Choroid plexus epithelial cell (primary cell): ENCODE measurements around the gene BCAT1.
"Not testable (repeated sequence)": the region's sequence is repeated elsewhere in the genome, so short reads cannot be mapped to it uniquely, and the experiment has no call there.

Source experiments
- DNase-seq: peaks from one replicate; pipeline ENCODE4 v3.0.0-alpha.2; 2010; ENCODE audit warnings: low read depth
- H3K4me3 ChIP-seq: 2 replicates; pipeline ENCODE4 v1.5.1; 2011; ENCODE audit warnings: low read depth, mild to moderate bottlenecking, control low read depth, low read length, moderate library complexity
- TF ChIP-seq, protein P1 (sequence below): conservative IDR thresholded peaks from 2 replicates; pipeline ENCODE4 v1.5.1; 2011; ENCODE audit warnings: low read depth, mild to moderate bottlenecking, control low read depth, inconsistent platforms, low read length, moderate library complexity

BCAT1 gene

DNA sequence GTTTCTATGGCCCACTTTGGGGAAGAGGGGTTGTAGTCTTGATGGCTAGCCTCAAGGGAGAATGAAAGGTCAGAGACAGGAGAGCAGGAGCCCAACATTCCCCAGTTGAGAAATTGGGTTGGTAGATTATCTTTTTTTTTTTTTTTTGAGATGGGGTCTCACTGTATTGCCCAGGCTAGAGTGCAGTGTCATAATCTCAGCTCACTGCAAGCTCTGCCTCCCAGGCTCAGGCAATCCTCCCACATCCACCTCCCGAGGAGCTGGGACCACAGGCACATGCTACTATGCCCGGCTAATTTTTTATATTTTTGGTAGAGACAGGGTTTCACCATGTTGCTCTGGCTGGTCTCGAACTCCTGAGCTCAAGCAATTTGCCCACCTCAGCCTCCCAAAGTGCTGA lies 34.9 kb downstream of the BCAT1 start:
- H3K4me3 ChIP-seq = no peak overlapping the region
- DNase-seq = no peak
- TF ChIP-seq, protein P1, sequence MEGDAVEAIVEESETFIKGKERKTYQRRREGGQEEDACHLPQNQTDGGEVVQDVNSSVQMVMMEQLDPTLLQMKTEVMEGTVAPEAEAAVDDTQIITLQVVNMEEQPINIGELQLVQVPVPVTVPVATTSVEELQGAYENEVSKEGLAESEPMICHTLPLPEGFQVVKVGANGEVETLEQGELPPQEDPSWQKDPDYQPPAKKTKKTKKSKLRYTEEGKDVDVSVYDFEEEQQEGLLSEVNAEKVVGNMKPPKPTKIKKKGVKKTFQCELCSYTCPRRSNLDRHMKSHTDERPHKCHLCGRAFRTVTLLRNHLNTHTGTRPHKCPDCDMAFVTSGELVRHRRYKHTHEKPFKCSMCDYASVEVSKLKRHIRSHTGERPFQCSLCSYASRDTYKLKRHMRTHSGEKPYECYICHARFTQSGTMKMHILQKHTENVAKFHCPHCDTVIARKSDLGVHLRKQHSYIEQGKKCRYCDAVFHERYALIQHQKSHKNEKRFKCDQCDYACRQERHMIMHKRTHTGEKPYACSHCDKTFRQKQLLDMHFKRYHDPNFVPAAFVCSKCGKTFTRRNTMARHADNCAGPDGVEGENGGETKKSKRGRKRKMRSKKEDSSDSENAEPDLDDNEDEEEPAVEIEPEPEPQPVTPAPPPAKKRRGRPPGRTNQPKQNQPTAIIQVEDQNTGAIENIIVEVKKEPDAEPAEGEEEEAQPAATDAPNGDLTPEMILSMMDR = no peak

DNA sequence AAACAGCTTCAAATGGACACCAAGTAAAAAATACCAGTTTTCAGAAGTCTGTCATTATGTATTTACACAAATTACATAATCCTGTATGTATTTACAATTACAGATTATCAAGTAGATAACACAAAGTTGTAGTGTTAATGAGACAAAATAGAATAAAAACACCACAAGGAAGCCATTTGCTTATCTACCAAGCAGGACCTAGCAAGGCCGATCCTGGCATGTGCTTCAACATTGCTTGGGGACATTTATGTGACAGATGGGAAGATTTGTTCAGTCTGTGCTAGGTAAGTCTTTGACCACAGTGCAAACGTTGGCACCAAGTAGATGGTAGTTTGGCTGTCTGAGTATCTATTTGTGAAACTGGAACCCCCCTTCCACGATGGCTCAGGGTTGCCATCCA lies 35.8 kb downstream of the BCAT1 start:
- TF ChIP-seq, protein P1 = no peak
- no peak overlapping the region for H3K4me3 ChIP-seq
- no peak for DNase-seq

DNA sequence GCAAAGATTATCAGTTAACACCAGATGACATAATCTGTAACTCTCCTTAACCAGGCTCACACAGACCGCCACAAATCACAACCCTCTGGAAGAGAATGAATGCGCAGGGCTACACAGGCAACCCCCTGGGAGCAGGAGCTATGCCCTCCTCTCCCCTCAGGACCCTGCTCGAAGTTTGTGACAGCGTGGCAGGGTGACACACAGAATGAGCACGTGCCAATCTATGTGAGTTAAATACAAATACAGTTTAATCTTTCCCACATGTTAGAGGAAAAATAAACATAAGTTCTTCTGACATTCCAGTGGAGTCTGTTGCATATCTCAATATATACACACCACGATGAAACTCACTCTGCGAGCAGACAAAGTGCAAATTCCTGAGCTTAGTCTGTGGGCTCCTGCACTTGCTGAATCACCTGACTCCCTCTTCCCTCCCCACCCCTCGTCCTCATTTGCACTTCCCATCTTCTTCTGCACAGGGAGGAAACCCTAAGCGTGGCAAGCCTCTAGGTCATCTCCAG lies 37.6 kb downstream of the BCAT1 start:
- peak overlapping the region; percentile 9 for H3K4me3 ChIP-seq
- peak; percentile 93 for DNase-seq
- TF ChIP-seq, protein P1 = no peak

DNA sequence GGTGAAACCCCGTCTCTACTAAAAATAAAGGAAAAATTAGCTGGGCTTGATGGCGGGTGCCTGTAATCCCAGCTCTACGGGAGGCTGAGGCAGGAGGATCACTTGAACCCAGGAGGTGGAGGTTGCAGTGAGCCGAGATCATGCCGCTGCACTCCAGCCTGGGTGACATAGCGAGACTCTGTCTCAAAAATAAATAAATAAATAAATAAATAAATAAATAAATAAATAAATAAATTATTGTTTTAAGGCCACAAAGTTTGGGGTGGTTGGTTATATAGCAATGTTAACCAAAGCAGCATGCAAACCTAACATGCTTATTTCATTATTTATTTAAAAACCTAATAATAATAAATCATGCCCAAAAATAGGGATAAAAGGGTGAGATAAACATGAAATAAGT lies 38.7 kb downstream of the BCAT1 start:
- DNase-seq, H3K4me3 ChIP-seq: not testable (repeated sequence)

DNA sequence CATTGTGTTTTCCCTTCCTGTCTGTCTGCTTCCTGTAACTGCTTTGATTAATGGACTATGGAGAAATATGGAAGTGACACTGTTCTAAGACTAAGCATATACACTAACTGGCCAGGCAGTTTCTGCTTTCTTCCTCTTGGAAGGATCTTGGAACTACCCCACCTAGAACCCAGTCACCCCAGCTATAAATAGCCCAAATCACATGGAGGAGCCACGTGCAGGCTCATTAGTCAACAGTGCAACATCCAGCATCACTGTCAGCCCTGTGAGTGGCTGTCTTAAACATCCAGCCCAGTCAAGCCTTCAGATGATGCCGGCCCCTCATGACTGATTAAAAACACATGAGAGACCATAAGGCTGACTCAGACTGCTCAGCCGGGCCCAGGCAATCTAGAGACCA lies 39.2 kb downstream of the BCAT1 start:
- H3K4me3 ChIP-seq = no peak overlapping the region
- TF ChIP-seq, protein P1 = no peak
- DNase-seq = peak; percentile 92

DNA sequence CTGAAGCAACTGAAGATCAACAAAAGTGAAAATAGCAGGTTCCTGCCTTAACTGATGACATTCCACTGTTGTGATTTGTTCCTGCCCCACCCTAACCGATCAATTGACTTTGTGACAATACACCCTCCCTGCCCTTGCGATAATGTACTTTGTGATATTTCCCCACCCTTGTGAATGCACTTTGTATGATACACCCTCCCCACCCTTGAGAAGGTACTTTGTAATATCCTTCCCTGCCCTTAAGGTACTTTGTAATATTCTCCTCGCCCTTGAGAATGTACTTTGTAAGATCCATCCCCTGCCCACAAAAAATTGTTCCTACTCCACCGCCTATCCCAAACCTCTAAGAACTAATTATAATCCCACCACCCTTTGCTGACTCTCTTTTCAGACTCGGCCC lies 41.4 kb downstream of the BCAT1 start:
- TF ChIP-seq, protein P1 = no peak
- no peak overlapping the region for H3K4me3 ChIP-seq
- no peak for DNase-seq

DNA sequence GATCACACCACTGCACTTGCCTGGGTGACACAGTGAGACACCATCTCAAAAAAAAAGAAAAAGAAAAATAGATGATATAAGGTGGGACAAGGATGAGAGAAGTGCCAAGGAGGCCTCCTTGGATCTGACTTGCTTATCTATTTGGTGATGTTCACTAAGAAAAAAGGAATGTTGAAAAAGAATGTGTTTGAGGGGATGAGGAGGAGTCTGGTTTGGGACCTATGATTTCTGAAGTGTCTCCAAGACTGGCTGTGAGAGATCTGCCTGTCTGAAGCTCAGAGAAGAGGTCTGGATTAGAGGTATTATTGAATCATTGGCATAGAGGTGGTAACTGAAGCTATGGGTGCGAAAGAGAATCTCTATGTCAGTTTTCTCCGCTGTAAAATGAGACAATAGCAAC lies 42.8 kb downstream of the BCAT1 start:
- DNase-seq = no peak
- H3K4me3 ChIP-seq = no peak overlapping the region
- TF ChIP-seq, protein P1 = no peak
